NCI-H2227 treated with DMSO at 0.1 percent for 48 hours (cell line): ENCODE measurements around the gene RNF187.

Experiments used
- DNase-seq: peaks from one replicate; lab custom pipeline; 2025; lab: John Stamatoyannopoulos, UW

RNF187 gene

DNA sequence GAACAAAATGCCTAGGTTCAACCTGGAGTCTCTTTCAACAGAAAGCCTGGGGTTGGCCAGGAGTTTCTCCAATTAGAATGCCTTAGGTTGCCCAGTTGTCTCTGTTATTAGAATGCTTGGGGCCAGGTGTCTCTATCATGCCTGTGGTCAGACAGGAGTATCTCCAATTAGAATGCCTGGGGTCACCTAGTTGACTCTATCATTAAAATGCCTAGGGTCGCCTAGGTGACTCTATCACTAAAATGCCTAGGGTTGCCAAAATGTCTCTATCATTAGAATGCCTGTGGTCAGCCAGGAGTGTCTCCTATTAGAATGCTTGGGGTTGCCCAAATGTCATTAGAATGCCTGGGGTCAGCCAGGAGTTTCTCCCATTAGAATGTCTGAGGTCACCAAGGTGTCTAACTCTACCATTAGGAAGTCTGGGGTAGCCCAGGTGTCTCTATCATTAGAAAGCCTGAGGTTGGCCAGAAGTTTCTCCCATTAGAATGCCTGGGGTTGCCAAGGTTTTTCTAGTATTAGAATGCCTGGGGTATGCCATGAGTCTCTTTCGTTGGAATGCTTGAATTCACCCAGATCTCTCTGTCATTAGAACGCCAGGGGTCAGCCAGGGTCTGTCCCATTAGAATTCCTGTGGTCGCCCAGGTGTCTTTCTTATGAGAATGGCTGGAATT lies 57.9 kb downstream of the RNF187 start:
- DNase-seq, result no peak
